HG03196 (cell line): ENCODE data around the gene DUS2.
"Not testable (repeated sequence)": the region's sequence is repeated elsewhere in the genome, so short reads cannot be mapped to it uniquely, and the experiment has no call there.

Experiments used
- ATAC-seq: cut with Tn5 transposase; IDR thresholded peaks from one replicate; pipeline ENCODE4 v1.9.1; 2021; ENCODE audit not compliant: unreplicated experiment

DUS2 gene

GRCh38 chr16:67998231-67998778 is 24.8 kb upstream of the DUS2 start:
- not testable (repeated sequence) for ATAC-seq

- not testable (repeated sequence) for ATAC-seq
Observed at GRCh38 chr16:67998779-67999688, 24.1 kb upstream of the DUS2 start, which contains the start of gene DPEP2. TSS of gene DPEP2 (minus strand) at chr16:67999484. CDS start at chr16:67993212, 6,272 bp downstream.

GRCh38 chr16:67999985-68000384 is 23.1 kb upstream of the DUS2 start:
- ATAC-seq = no peak

GRCh38 chr16:68000450-68000849 is 22.6 kb upstream of the DUS2 start:
- no peak for ATAC-seq

GRCh38 chr16:68003031-68003430 is 20.1 kb upstream of the DUS2 start:
- no peak for ATAC-seq

GRCh38 chr16:68005211-68005610 is 17.9 kb upstream of the DUS2 start:
- ATAC-seq = no peak

- no peak for ATAC-seq
Observed at GRCh38 chr16:68005786-68006286, 17.2 kb upstream of the DUS2 start.

GRCh38 chr16:68009157-68009735 is 13.8 kb upstream of the DUS2 start:
- ATAC-seq = no peak

- not testable (repeated sequence) for ATAC-seq
Observed at GRCh38 chr16:68009872-68010271, 13.2 kb upstream of the DUS2 start.

- ATAC-seq = no peak
Observed at GRCh38 chr16:68013440-68013839, 9.6 kb upstream of the DUS2 start.

- ATAC-seq = no peak
Observed at GRCh38 chr16:68015681-68016080, 7.4 kb upstream of the DUS2 start, which contains the start of gene DPEP2NB. TSS of gene DPEP2NB (minus strand) at chr16:68015911. CDS start at chr16:68015770, 141 bp downstream.

- ATAC-seq = no peak
Observed at GRCh38 chr16:68019167-68019680, 3.9 kb upstream of the DUS2 start.

- no peak for ATAC-seq
Observed at GRCh38 chr16:68021490-68021889, 1.6 kb upstream of the DUS2 start.

GRCh38 chr16:68022278-68022727 is 781 bp upstream of the DUS2 start:
- peak; percentile 14 for ATAC-seq

- no peak for ATAC-seq
Observed at GRCh38 chr16:68028996-68029395, 5.9 kb downstream of the DUS2 start.

GRCh38 chr16:68030108-68030507 is 7.0 kb downstream of the DUS2 start:
- not testable (repeated sequence) for ATAC-seq

GRCh38 chr16:68031951-68032350 is 8.9 kb downstream of the DUS2 start:
- no peak for ATAC-seq

GRCh38 chr16:68033101-68033500 is 10.0 kb downstream of the DUS2 start:
- no peak for ATAC-seq

- ATAC-seq = no peak
Observed at GRCh38 chr16:68035227-68035626, 12.1 kb downstream of the DUS2 start.

- no peak for ATAC-seq
Observed at GRCh38 chr16:68037841-68038597, 14.9 kb downstream of the DUS2 start.
